ENCODE results near the gene VASN. TPM values are rescaled to one million over a fixed set of nuclear protein-coding genes. Genes with fewer than 3 reads are reported as not detected.

Gene VASN
- total and polyA plus RNA-seq, 12 donors: 0.77 to 44.7 (median 21.3) TPM

DNA sequence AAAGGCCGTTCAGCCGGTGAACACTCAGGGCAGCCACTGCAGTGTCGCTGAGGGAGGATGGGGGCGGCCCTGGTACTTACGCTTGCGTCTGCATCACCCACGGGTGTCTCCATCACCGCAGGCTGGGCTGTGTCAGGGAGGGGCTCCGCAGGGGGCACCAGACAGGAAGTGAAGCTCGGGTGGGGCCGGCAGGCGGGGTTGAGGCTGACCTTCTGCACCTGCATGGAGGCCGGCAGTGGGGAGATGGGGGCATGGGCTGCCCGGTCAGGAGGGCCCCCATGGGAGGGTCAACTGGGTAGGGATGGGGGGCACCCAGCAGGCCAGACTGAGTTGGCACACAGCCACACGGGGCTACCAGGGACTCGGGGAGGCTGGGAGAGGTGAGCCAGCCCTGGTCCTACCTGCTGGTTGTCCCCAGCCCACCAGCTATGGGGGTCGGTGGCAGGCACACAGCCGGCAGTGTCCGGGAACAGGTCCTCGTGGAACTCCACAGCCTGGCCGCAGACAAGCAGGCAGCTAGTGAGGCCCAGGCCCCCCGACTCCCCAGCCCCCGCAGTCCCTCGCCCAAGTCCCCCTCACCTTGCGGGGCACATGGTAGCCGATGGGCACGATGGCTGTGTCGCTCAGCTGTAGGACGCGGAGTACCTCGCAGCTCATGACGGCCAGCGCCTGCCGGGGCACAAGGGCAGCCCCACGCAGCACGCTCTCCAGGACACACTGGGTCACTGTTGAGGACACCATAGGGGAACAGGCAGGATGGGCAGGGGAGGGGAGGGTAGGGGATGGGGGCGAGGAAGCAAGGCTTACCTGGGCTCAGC lies 7.2 kb upstream of the VASN start:
- WGBS, 4 donors: 86 to 94% (median 91%) methylated on average over 19 to 37 of the region's 37 CpGs
- Histone ChIP-seq H3K4me3 (no peak overlapping the region), H3K27ac (no peak overlapping the region), H3K4me1 (replicated peaks in 1 of 2) (peaks cover 7 to 8% of the 10 kb centered on the region in 2 donors), H3K27me3 (no peaks in the 10 kb centered on the region), H3K36me3 (replicated peaks in 1 of 2) (peaks cover 0 to 9% of the 10 kb centered on the region in 2 donors), H3K9me3 (replicated peaks in 1 of 3) (no peaks in the 10 kb centered on the region)
- intact Hi-C loops (cut with DNase I): no loop called here
- DNase-seq: no peak
- TF ChIP-seq, protein P1, sequence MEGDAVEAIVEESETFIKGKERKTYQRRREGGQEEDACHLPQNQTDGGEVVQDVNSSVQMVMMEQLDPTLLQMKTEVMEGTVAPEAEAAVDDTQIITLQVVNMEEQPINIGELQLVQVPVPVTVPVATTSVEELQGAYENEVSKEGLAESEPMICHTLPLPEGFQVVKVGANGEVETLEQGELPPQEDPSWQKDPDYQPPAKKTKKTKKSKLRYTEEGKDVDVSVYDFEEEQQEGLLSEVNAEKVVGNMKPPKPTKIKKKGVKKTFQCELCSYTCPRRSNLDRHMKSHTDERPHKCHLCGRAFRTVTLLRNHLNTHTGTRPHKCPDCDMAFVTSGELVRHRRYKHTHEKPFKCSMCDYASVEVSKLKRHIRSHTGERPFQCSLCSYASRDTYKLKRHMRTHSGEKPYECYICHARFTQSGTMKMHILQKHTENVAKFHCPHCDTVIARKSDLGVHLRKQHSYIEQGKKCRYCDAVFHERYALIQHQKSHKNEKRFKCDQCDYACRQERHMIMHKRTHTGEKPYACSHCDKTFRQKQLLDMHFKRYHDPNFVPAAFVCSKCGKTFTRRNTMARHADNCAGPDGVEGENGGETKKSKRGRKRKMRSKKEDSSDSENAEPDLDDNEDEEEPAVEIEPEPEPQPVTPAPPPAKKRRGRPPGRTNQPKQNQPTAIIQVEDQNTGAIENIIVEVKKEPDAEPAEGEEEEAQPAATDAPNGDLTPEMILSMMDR (IDR thresholded peaks at IDR 0.05): no peak
- no peak for TF ChIP-seq POLR2A (IDR thresholded peaks at IDR 0.05)

DNA sequence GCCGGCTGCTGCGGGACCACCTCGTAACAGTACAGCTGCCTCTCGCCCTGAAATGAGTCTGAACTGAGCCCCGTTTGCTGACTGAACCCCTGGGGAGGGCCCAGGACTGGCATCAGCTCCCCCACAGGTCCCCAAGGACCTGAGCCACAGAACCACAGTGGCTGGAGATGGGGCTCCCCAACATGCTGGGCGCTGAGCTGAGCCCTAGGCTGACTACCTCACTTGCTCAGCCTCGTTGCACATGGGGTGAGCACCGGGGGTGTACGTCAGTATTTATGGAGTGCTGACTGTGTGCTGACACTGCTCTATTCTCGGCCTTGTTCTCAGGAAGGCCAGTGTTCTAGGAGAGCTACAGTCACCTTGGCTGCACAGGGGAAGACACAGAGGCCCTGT lies 6.6 kb upstream of the VASN start:
- intact Hi-C loops (cut with DNase I): no loop called here
- TF ChIP-seq, protein P1 (IDR thresholded peaks at IDR 0.05): no peak
- peaks cover 0 to 9% of the 10 kb centered on the region in 2 donors for H3K36me3 ChIP-seq (replicated peaks in 1 of 2)

DNA sequence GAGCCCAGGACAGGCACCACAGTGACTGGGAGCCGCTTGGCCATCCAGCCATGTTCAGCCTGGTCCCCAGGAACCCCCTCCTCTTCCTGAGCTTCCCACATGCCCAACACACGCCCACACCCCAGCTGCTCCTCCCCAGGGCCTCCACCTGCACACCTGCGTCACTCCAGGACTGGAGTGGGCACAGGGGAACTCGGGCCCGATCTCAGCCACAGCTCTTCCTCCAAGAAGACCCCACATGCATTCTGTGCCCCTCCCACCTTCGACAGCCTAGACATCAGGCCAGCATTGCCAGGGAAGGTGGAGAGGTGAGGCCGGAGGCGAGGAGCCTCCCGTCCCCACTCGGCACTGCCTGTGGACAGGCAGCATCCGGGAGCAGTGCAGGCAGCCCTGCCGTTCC lies 6.0 kb upstream of the VASN start:
- Histone ChIP-seq H3K27ac (no peak overlapping the region), H3K9me3 (replicated peaks in 1 of 3) (no peaks in the 10 kb centered on the region), H3K36me3 (replicated peaks in 1 of 2) (peaks cover 0 to 9% of the 10 kb centered on the region in 2 donors), H3K4me3 (no peak overlapping the region), H3K4me1 (replicated peaks in 1 of 2) (peaks cover 7 to 13% of the 10 kb centered on the region in 2 donors), H3K27me3 (no peaks in the 10 kb centered on the region)
- DNase-seq: no peak
- TF ChIP-seq, protein P1 (IDR thresholded peaks at IDR 0.05): no peak
- intact Hi-C loops (cut with DNase I): no loop called here
- WGBS, 4 donors: 91 to 96% (median 94%) methylated on average over 10 to 12 of the region's 12 CpGs

More for the DNA sequence above, 6.6 kb upstream of the VASN start:
- Histone ChIP-seq H3K4me3 (no peak overlapping the region), H3K27me3 (no peaks in the 10 kb centered on the region), H3K27ac (no peak overlapping the region), H3K9me3 (replicated peaks in 1 of 3) (no peaks in the 10 kb centered on the region), H3K4me1 (replicated peaks in 1 of 2) (peaks cover 7 to 8% of the 10 kb centered on the region in 2 donors)
- DNase-seq: no peak
- 91 to 100% (median 94%) methylated on average over 4 to 10 of the region's 10 CpGs for WGBS, 4 donors

DNA sequence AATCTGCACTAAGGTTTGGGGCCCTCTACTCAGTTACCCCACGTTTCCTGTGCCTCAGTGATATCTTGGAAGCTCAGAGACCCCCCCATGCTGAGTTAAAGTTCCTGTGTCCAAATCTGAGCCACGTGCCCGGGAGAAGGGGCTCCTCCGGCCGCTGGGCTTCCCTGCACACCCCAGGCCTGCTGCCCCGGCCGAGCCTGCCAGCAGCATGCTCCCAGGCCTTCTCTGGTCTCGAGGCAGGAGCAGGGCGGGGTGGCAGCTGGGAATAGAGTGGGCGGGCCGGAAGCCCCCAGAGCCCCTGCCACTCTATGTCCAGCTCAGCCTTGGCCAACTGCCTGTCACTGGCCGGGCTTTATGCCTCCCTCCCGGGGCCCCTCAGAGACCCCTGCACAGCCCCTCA lies 5.6 kb upstream of the VASN start:
- DNase-seq: no peak
- Histone ChIP-seq H3K4me1 (replicated peaks in 1 of 2) (peaks cover 7 to 17% of the 10 kb centered on the region in 2 donors), H3K9me3 (replicated peaks in 1 of 3) (no peaks in the 10 kb centered on the region), H3K27ac (no peak overlapping the region), H3K27me3 (no peaks in the 10 kb centered on the region), H3K36me3 (replicated peaks in 1 of 2) (peaks cover 0 to 9% of the 10 kb centered on the region in 2 donors), H3K4me3 (no peak overlapping the region)
- intact Hi-C loops (cut with DNase I): no loop called here
- TF ChIP-seq POLR2A (IDR thresholded peaks at IDR 0.05): no peak
- TF ChIP-seq, protein P1 (IDR thresholded peaks at IDR 0.05): no peak
- WGBS, 4 donors: 80 to 91% (median 86%) methylated on average over 2 to 13 of the region's 13 CpGs
